BE2C (cell line): ENCODE data around the gene TFF3.

Experiments
- DNase-seq: peaks from one replicate; pipeline ENCODE4 v3.0.0-alpha.2; 2020
- H3K27me3 ChIP-seq: fragments of 250-450 bp; sonication (Bioruptor Pico); 2 replicates; pipeline ENCODE4 v1.5.1; 2020; ENCODE audit warnings: mild to moderate bottlenecking
- H3K36me3 ChIP-seq: fragments of 250-450 bp; sonication (Bioruptor Pico); 2 replicates; pipeline ENCODE4 v1.5.1; 2020; ENCODE audit warnings: mild to moderate bottlenecking
- H3K4me1 ChIP-seq: fragments of 250-450 bp; sonication (Bioruptor Pico); 2 replicates; pipeline ENCODE4 v1.5.1; 2020
- H3K4me3 ChIP-seq: 2 replicates; pipeline ENCODE4 v1.5.1; 2011; ENCODE audit warnings: low read depth, low read length
- H3K9me3 ChIP-seq: fragments of 250-450 bp; sonication (Bioruptor Pico); 2 replicates; pipeline ENCODE4 v1.5.1; 2020
- TF ChIP-seq, protein P1 (sequence below): IDR thresholded peaks from 2 replicates; pipeline ENCODE4 v1.5.1; 2012; ENCODE audit warnings: mild to moderate bottlenecking, low read depth, low read length

Gene TFF3

DNA sequence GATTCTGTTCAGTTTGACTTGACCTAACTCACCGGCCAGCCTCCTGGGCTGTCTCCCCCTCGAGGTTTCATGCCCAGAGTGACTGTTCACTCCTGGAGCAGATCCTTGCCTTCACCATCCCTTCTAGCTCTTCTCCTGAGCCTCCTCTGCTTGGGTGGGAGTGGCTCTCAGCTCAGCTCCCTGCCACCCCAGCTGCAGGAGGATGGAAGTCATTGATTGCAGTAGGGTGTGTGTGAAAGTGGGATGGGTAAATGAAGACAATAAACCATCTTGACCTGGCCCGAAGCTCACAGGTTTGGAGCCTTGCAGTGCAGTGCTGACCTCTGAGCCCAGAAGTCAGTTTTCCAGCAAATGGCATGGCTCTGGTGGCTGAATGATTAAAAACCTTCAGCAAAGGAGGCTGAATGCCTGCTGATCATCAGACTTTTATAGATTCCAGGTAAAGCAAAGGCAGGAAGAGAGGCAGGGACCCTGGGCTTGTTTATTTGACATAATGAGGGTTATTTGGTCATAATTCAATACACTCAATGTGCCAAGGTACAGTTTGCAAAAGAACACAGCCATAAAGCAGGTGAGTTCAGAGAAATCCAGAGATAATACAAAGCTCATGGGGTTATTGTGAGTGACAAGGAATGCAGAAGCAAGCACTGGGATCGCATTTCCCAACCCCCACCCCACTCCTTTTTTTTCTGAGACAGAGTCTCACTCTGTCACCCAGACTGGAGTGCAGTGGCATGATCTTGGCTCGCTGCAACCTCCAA is 17.5 kb upstream of the TFF3 start:
- no peak for DNase-seq
- no peaks in the 10 kb centered on the region for H3K4me1 ChIP-seq
- peaks cover 7% of the 10 kb centered on the region; the same call in 1 of the 2 replicates for H3K27me3 ChIP-seq
- H3K9me3 ChIP-seq, result no peaks in the 10 kb centered on the region
- no peaks in the 10 kb centered on the region for H3K36me3 ChIP-seq
- H3K4me3 ChIP-seq, result no peak overlapping the region
- TF ChIP-seq, protein P1, sequence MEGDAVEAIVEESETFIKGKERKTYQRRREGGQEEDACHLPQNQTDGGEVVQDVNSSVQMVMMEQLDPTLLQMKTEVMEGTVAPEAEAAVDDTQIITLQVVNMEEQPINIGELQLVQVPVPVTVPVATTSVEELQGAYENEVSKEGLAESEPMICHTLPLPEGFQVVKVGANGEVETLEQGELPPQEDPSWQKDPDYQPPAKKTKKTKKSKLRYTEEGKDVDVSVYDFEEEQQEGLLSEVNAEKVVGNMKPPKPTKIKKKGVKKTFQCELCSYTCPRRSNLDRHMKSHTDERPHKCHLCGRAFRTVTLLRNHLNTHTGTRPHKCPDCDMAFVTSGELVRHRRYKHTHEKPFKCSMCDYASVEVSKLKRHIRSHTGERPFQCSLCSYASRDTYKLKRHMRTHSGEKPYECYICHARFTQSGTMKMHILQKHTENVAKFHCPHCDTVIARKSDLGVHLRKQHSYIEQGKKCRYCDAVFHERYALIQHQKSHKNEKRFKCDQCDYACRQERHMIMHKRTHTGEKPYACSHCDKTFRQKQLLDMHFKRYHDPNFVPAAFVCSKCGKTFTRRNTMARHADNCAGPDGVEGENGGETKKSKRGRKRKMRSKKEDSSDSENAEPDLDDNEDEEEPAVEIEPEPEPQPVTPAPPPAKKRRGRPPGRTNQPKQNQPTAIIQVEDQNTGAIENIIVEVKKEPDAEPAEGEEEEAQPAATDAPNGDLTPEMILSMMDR, result no peak

DNA sequence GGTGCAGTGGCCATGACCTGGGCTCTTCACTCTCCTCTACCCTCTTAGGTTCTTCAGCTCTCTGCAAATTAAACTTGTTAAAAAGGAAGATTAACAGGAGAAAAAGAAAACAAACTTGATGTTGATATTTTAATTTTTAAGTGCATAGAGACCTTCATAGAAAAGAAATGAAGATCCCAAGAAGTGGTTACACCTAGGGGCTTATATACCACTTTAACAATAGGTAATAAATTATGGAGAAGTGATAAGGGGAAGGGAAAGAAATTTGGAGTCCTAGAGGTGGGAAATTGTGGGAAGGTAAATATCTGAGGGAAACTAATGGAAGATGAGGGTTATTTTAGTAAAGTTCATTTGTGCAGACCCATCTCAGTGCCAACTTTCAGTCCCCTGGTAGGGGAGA is 16.5 kb upstream of the TFF3 start:
- Histone ChIP-seq H3K36me3 (no peaks in the 10 kb centered on the region), H3K4me1 (no peaks in the 10 kb centered on the region), H3K4me3 (no peak overlapping the region), H3K27me3 (peaks cover 7% of the 10 kb centered on the region; the same call in 1 of the 2 replicates), H3K9me3 (no peaks in the 10 kb centered on the region)
- DNase-seq, result no peak
- TF ChIP-seq, protein P1, result no peak

DNA sequence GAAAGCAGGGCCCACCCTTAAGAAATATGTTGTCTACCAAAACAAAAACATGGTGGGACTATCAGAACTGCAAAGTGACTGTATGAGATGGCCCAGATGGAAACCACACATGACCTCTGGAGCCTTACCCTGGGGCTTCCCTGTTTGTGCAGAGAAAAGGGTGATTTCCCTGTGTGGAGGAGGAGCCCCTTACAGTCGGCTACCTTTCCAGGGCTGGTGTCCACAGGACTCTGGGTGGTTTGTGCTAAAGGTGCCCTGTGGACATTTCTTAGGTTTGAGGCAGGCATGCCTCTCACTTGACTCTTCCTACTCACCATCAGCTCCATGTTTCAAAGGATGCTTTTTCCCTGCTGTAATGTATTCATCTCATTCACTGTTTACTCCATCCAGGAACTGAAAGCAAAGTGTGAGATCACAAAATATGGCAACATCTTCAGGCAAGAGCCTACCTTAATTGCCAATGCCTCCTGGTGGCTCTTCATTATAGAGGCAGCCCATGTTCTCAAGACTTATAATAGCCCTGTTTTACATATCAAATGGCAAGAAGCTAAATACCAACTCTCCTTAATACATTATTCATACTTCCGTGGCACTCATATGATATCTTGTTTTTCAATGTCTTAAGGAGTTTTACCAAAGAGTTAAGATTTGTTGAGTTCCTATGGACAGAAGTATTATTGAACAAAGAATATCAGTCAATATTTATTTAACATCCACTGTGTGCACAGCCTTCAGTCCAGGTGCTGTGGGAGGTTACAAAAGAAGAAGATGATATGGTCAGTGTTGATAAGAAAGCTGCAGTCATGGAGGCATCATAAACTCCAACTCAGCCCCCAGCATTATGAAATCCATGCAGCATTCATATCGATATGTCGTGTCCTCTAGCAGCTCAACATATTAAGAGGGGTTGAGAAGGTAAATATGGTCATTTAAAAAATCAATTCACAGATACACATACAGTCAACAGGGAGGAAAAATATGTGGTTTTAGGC is 15.5 kb upstream of the TFF3 start:
- Histone ChIP-seq H3K4me3 (no peak overlapping the region), H3K9me3 (no peaks in the 10 kb centered on the region), H3K27me3 (peaks cover 4% of the 10 kb centered on the region), H3K36me3 (no peaks in the 10 kb centered on the region), H3K4me1 (no peaks in the 10 kb centered on the region)
- no peak for DNase-seq
- TF ChIP-seq, protein P1, result no peak

DNA sequence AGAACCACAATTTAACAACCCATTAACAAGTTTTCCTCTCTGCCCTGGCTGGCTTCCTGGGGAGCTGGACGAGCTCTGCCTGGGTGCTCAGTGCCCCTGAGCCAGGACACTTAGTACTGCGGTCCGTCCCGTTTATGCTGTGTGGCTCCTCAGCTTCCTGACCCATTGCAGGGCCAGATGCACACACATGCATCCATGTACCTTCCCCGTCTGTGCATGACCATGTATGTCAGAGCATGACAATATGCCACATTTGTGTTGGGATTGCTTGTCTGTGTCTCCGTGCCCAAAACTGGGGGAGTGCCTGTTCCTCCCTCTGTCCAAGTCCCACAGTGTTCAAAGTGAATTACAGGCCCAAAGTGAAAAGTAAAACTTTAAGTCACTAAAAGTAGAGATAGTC is 9.7 kb upstream of the TFF3 start:
- H3K4me3 ChIP-seq, result no peak overlapping the region
- H3K27me3 ChIP-seq, result peaks cover 23% of the 10 kb centered on the region
- no peak for DNase-seq
- no peaks in the 10 kb centered on the region for H3K36me3 ChIP-seq
- no peaks in the 10 kb centered on the region for H3K9me3 ChIP-seq
- H3K4me1 ChIP-seq, result no peaks in the 10 kb centered on the region
- TF ChIP-seq, protein P1, result no peak

DNA sequence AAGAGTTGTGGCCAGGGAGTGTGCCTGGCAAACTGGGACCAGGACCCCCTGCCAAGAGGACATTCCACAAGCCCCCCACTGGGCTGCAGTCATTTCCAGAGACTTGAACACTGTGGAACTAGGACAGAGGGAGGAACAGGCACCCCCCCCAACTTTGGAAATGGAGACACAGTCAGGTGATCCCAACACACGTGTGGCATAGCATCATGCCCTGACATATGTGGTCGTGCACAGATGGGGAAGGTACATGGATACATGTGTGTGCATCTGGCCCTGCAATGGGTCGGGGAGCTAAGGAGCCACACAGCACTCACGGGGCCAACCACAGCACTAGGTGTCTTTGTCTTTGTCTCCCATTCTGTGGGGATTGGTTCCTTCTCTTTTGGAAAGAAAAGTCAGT is 6.6 kb upstream of the TFF3 start:
- no peaks in the 10 kb centered on the region for H3K9me3 ChIP-seq
- TF ChIP-seq, protein P1, result no peak
- no peaks in the 10 kb centered on the region for H3K36me3 ChIP-seq
- no peak overlapping the region for H3K4me3 ChIP-seq
- DNase-seq, result no peak
- H3K27me3 ChIP-seq, result peaks cover 23% of the 10 kb centered on the region
- no peaks in the 10 kb centered on the region for H3K4me1 ChIP-seq
